ENCODE results near the gene IL12A.

The IL12A gene

GRCh38 chr3:160038862-160039562 lies 50.4 kb downstream of the IL12A start:
- no peak for DNase-seq

- no peak for DNase-seq
Observed at GRCh38 chr3:160040181-160040580, 51.5 kb downstream of the IL12A start.

- DNase-seq, result no peak
Observed at GRCh38 chr3:160041465-160041864, 52.8 kb downstream of the IL12A start.

DNA sequence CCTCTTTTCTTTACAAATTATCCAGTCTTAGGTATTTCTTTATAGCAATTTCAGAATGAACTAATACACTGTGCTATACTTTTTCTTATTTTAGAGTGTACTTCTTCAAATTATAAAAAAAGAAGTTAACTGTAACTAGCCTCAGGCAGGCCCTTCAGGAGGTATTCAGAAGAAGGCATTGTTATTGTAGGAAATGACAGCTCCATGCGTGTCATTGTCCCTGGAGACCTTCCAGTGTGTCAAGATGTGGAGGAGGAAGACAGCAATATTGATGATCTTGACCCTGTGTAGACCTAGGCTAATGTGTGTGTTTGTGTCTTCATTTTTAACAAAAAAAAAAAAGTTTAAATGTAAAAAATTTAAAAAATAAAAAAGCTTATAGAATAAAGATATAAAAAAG lies 55.5 kb downstream of the IL12A start:
- no peak for DNase-seq
